HAP-1 (cell line): Measurements from ENCODE around the gene ACOT9.
"Not testable (repeated sequence)": the region's sequence is repeated elsewhere in the genome, so short reads cannot be mapped to it uniquely, and the experiment has no call there.

Experiments
- DNase-seq, 2 experiments: peaks; one replicate each; pipeline ENCODE4 v3.0.0-alpha.2; 2016 to 2020; ENCODE audit warnings: low spot score in 2 of 2
- H3K27me3 ChIP-seq: fragments of 250-450 bp; sonication (Bioruptor Pico); 2 replicates; pipeline ENCODE4 v1.5.1; 2020; ENCODE audit warnings: low read depth, mild to moderate bottlenecking, moderate library complexity
- H3K36me3 ChIP-seq: fragments of 250-450 bp; sonication (Bioruptor Pico); replicated peaks from 2 replicates; pipeline ENCODE4 v1.5.1; 2020; ENCODE audit warnings: mild to moderate bottlenecking
- H3K4me1 ChIP-seq: fragments of 250-450 bp; sonication (Bioruptor Pico); 2 replicates; pipeline ENCODE4 v1.5.1; 2020; ENCODE audit warnings: mild to moderate bottlenecking
- H3K4me3 ChIP-seq: fragments of 250-450 bp; sonication (Bioruptor Pico); 2 replicates; pipeline ENCODE4 v1.5.1; 2020; ENCODE audit warnings: mild to moderate bottlenecking, moderate library complexity
- H3K9me3 ChIP-seq: fragments of 250-450 bp; sonication (Bioruptor Pico); 2 replicates; pipeline ENCODE4 v1.5.1; 2020; ENCODE audit warnings: mild to moderate bottlenecking, moderate library complexity
- in situ Hi-C: fragments of 300-500 bp; cut with MboI; formaldehyde crosslinking; loops from 3 replicates; pipeline ENCODE4 v1.14.3; 2020; ENCODE audit warnings: low sequenced_read_pairs, inconsistent platforms, mixed read lengths

ACOT9 gene

GRCh38 chrX:23752740-23753415 is 9.8 kb upstream of the ACOT9 start:
- Histone ChIP-seq H3K36me3 (no peaks in the 10 kb centered on the region), H3K4me3 (no peak overlapping the region), H3K9me3 (no peaks in the 10 kb centered on the region), H3K27me3 (no peaks in the 10 kb centered on the region), H3K4me1 (peaks cover 5% of the 10 kb centered on the region)
- in situ Hi-C loops: loop anchor here (10.0 kb wide), 1 partner anchor 152 kb away; the partner anchor contains the start of genes APOO and CXorf58
- DNase-seq: no peak

DNA sequence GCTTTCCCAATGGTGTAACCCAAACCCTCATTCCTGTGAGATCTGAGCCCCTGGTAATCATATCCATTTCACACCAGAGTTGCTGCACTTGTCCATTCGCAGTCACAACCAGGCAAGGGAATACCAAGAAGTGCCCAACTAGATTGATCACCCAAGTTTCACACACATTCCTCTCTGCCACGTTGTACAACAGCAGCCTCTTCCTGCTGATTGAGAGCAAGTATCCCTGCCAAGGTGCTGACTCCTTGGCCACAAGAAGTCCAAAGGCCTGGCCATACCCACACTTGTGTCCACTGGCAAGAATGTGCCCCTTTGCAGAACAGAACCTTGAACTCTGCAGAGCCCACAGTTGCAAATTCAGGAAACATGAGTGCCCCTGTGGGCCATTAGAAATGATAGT is 6.5 kb upstream of the ACOT9 start:
- Histone ChIP-seq H3K27me3 (no peaks in the 10 kb centered on the region), H3K36me3 (no peaks in the 10 kb centered on the region), H3K4me3 (no peak overlapping the region), H3K9me3 (no peaks in the 10 kb centered on the region), H3K4me1 (peaks cover 5% of the 10 kb centered on the region)
- DNase-seq: no peak
- in situ Hi-C loops: no loop called here

- in situ Hi-C loops: no loop called here
- no peak for DNase-seq
- Histone ChIP-seq H3K36me3 (no peaks in the 10 kb centered on the region), H3K9me3 (no peaks in the 10 kb centered on the region), H3K4me1 (peaks cover 5% of the 10 kb centered on the region), H3K27me3 (no peaks in the 10 kb centered on the region), H3K4me3 (no peak overlapping the region)
Observed at GRCh38 chrX:23749129-23749528, 6.1 kb upstream of the ACOT9 start.

- in situ Hi-C loops: no loop called here
Observed at GRCh38 chrX:23745786-23746185, 2.7 kb upstream of the ACOT9 start.

GRCh38 chrX:23743623-23743971 is 521 bp upstream of the ACOT9 start:
- H3K9me3 ChIP-seq, DNase-seq, H3K36me3 ChIP-seq, H3K27me3 ChIP-seq, in situ Hi-C loops: not testable (repeated sequence)
- peak overlapping the region; percentile 97 for H3K4me3 ChIP-seq
- peaks cover 12% of the 10 kb centered on the region for H3K4me1 ChIP-seq

More at GRCh38 chrX:23745786-23746185, 2.7 kb upstream of the ACOT9 start:
- no peaks in the 10 kb centered on the region for H3K36me3 ChIP-seq
- no peaks in the 10 kb centered on the region for H3K27me3 ChIP-seq
- no peaks in the 10 kb centered on the region for H3K9me3 ChIP-seq
- no peak for DNase-seq
- H3K4me1 ChIP-seq: peaks cover 12% of the 10 kb centered on the region
- H3K4me3 ChIP-seq: no peak overlapping the region

- Histone ChIP-seq H3K9me3 (no peaks in the 10 kb centered on the region), H3K36me3 (no peaks in the 10 kb centered on the region), H3K27me3 (no peaks in the 10 kb centered on the region), H3K4me1 (peaks cover 12% of the 10 kb centered on the region), H3K4me3 (peak overlapping the region; percentile 97)
- DNase-seq: peak; percentile 70 to 76
- in situ Hi-C loops: no loop called here
Observed at GRCh38 chrX:23742174-23742696, 841 bp downstream of the ACOT9 start.

DNA sequence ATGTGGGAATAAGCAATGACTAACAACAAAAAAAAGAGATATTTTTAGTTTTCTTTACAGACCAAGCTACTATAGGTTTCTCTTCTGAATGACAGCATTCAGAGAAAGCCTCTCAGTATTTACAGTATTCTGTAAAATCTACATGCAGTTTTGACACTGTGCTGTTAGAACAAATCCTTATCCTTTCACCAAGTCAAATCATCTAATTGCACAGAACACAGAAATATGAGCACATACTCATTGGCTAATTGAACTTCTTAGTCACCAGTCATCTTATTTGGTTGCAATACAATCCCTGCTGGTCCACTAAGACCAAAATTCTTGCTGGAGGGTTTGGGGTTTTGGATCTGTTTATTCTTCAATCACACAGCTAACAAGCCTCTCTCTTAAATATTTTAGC is 5.7 kb downstream of the ACOT9 start:
- in situ Hi-C loops: no loop called here
- no peak for DNase-seq
- Histone ChIP-seq H3K27me3 (no peaks in the 10 kb centered on the region), H3K9me3 (no peaks in the 10 kb centered on the region), H3K4me3 (no peak overlapping the region), H3K36me3 (peaks cover 5% of the 10 kb centered on the region), H3K4me1 (peaks cover 9% of the 10 kb centered on the region)

DNA sequence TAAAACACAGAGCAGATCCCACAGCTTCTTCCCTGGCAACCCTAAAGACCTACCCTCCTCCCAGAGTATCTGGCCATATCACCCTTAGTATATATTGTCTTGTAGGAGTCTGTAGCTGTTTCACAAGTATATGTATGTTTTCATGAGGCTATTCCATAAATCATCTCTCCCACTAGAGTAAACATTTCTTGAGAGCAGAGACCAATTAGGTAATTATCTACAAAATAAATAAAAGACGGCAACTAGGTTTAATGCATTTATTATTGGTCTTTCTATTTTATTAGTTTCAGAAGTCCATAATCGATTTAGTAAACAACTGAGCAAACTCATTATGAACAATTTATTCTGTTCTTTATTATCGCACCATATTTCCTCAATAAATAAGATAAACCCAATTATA is 7.0 kb downstream of the ACOT9 start:
- no peaks in the 10 kb centered on the region; the same call in 1 of the 2 replicates for H3K4me1 ChIP-seq
- H3K9me3 ChIP-seq: no peaks in the 10 kb centered on the region
- peaks cover 9% of the 10 kb centered on the region for H3K36me3 ChIP-seq
- H3K27me3 ChIP-seq: no peaks in the 10 kb centered on the region
- DNase-seq: no peak
- no peak overlapping the region for H3K4me3 ChIP-seq
- in situ Hi-C loops: no loop called here

- DNase-seq: no peak
- Histone ChIP-seq H3K36me3 (peaks cover 27% of the 10 kb centered on the region), H3K9me3 (no peaks in the 10 kb centered on the region), H3K27me3 (no peaks in the 10 kb centered on the region), H3K4me3 (no peak overlapping the region), H3K4me1 (no peaks in the 10 kb centered on the region)
- in situ Hi-C loops: no loop called here
Observed at GRCh38 chrX:23732704-23733103, 10.4 kb downstream of the ACOT9 start.

DNA sequence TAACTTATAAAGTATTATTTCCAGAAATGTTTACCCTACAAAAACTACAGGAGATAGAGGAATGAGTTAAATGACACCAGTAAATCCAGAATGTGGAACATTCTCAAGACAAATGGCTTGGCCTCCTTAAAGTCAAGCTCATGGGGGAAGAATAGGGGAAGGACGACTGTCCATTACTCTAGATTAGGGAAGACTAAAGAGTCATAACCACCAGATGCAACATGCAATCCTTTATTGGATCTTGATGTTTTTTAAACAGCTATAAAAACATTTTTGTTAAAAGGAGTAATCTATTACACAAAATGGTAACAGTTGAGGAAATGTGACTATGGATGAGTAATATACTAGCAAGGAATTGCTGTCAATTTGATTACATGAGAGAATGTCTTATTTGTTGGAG is 11.1 kb downstream of the ACOT9 start:
- in situ Hi-C loops: no loop called here
- H3K36me3 ChIP-seq: peaks cover 31% of the 10 kb centered on the region
- DNase-seq: no peak

DNA sequence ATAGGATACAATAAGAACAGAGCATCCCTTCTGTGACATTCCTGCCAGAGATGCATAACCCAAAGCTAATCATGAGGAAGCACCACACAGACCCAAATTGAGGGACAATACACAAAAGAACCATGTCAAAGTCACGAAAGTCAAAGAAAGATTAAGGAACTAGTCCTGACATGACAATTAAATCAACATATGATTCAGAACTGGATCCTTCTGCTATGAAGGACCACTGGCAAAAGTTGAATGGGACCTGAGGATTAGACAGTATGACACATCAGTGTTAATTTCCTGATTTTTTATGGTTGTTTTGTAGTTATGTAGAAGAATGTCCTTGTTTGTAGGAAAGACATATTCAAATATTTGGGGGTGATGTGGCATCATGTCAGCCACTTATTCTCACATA is 13.9 kb downstream of the ACOT9 start:
- no peak overlapping the region for H3K4me3 ChIP-seq
- no peaks in the 10 kb centered on the region for H3K4me1 ChIP-seq
- no peaks in the 10 kb centered on the region for H3K27me3 ChIP-seq
- DNase-seq: no peak
- peaks cover 39% of the 10 kb centered on the region for H3K36me3 ChIP-seq
- in situ Hi-C loops: no loop called here
- H3K9me3 ChIP-seq: no peaks in the 10 kb centered on the region

More for the DNA sequence above, 11.1 kb downstream of the ACOT9 start:
- no peak overlapping the region for H3K4me3 ChIP-seq
- no peaks in the 10 kb centered on the region for H3K9me3 ChIP-seq
- no peaks in the 10 kb centered on the region for H3K4me1 ChIP-seq
- H3K27me3 ChIP-seq: no peaks in the 10 kb centered on the region

DNA sequence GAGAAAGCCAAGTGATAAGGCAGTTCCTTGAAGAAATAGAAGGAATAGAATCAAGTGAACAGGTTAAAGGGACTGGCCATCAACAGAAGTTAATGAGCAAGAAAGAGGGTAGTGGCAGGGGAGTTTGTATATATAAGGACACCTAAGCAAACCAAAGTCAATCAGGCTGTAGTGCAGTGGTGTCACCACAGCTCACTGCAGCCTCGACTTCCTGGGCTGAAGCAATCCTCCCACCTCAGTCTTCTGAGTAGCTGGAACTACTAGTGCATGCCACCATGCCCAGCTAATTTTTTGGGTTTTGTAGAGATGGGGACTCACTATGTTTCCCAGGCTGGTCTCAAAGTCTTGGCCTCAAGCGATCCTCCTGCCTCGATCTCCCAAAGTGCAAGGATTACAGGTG is 15.9 kb downstream of the ACOT9 start:
- in situ Hi-C loops: no loop called here
- no peak for DNase-seq
- Histone ChIP-seq H3K36me3 (peaks cover 48% of the 10 kb centered on the region), H3K4me3 (no peak overlapping the region), H3K4me1 (no peaks in the 10 kb centered on the region), H3K27me3 (no peaks in the 10 kb centered on the region), H3K9me3 (no peaks in the 10 kb centered on the region)

GRCh38 chrX:23726191-23726590 is 16.9 kb downstream of the ACOT9 start:
- Histone ChIP-seq H3K9me3 (no peaks in the 10 kb centered on the region), H3K27me3 (no peaks in the 10 kb centered on the region), H3K4me3 (no peak overlapping the region), H3K36me3 (peaks cover 55% of the 10 kb centered on the region), H3K4me1 (no peaks in the 10 kb centered on the region)
- in situ Hi-C loops: no loop called here
- DNase-seq: no peak

DNA sequence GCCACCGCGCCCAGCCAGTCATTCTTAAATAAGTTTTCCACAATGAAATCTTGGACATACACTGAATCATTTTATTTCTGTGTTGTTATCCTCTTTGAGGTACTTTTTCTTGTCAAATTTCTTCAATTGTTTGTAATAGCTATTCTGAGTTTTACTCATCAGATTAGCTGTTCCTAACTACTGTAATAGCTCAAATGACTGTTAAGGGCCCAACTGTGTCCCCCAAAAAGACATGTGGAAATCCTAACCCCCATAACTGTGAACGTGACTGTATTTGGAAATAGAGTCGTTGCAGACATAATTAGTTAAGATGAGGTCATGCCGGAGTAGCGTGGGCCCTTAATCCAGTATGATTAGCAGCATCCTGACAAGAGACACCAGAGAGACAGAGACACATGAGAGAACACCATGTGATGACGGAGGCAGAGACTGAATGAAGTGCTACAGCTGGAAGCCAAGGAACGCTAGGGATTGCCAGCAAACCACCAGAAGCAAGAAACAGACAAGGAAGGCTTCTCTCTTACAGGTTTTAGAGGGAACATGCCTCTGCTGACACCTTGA is 22.9 kb downstream of the ACOT9 start:
- in situ Hi-C loops: no loop called here
- no peak overlapping the region for H3K4me3 ChIP-seq
- no peaks in the 10 kb centered on the region for H3K9me3 ChIP-seq
- H3K36me3 ChIP-seq: peaks cover 49% of the 10 kb centered on the region
- no peak for DNase-seq
- no peaks in the 10 kb centered on the region for H3K27me3 ChIP-seq
- no peaks in the 10 kb centered on the region for H3K4me1 ChIP-seq
